Activated T-helper 1 cell treated with Interleukin-2 at 50 U/mL for 16 hours (primary cell): Measurements from ENCODE around the gene PRSS33.

Experiments
- DNase-seq: peaks from one replicate; pipeline ENCODE4 v3.0.0-alpha.2; 2020; ENCODE audit warnings: low read depth

Gene PRSS33

GRCh38 chr16:2799205-2799858, 12.0 kb upstream of the PRSS33 start:
- DNase-seq = no peak

GRCh38 chr16:2798723-2799204, 11.4 kb upstream of the PRSS33 start:
- no peak for DNase-seq

GRCh38 chr16:2795395-2796143, 8.2 kb upstream of the PRSS33 start:
- DNase-seq = no peak

- DNase-seq = no peak
Observed at GRCh38 chr16:2792940-2793339, 5.6 kb upstream of the PRSS33 start.

GRCh38 chr16:2791174-2791573, 3.8 kb upstream of the PRSS33 start:
- DNase-seq = no peak

GRCh38 chr16:2790631-2791030, 3.3 kb upstream of the PRSS33 start:
- DNase-seq = no peak

GRCh38 chr16:2787961-2788360, 601 bp upstream of the PRSS33 start:
- DNase-seq = no peak

- no peak for DNase-seq
Observed at GRCh38 chr16:2786826-2787151, 571 bp downstream of the PRSS33 start.

- no peak for DNase-seq
Observed at GRCh38 chr16:2786061-2786825, 1.1 kb downstream of the PRSS33 start.

- DNase-seq = no peak
Observed at GRCh38 chr16:2785101-2785991, 2.0 kb downstream of the PRSS33 start.

- no peak for DNase-seq
Observed at GRCh38 chr16:2784358-2785100, 2.8 kb downstream of the PRSS33 start.

GRCh38 chr16:2783581-2784357, 3.6 kb downstream of the PRSS33 start:
- no peak for DNase-seq

GRCh38 chr16:2782583-2783351, 4.6 kb downstream of the PRSS33 start:
- no peak for DNase-seq

GRCh38 chr16:2779978-2780898, 7.1 kb downstream of the PRSS33 start:
- no peak for DNase-seq

GRCh38 chr16:2779151-2779920, 8.0 kb downstream of the PRSS33 start:
- DNase-seq = no peak

GRCh38 chr16:2778630-2778958, 8.8 kb downstream of the PRSS33 start:
- no peak for DNase-seq

- DNase-seq = peak; percentile 25
Observed at GRCh38 chr16:2777903-2778629, 9.3 kb downstream of the PRSS33 start.
